MM.1S (cell line): ENCODE data around the gene ZNF648.

Source experiments
- CTCF ChIP-seq: fragments of 300-600 bp; sonication (generic); IDR thresholded peaks from 2 replicates; pipeline ENCODE4 v1.5.1; 2016; ENCODE audit warnings: antibody characterized with exemption, low read length, mixed read lengths
- EZH2 ChIP-seq: fragments of 300-600 bp; sonication (generic); optimal IDR thresholded peaks from 2 replicates; pipeline ENCODE3; 2017; ENCODE audit warnings: low read depth, mild to moderate bottlenecking, antibody characterized with exemption, low read length, mixed read lengths
- EZH2phosphoT487 ChIP-seq: fragments of 300-600 bp; sonication (generic); IDR thresholded peaks from 2 replicates; pipeline ENCODE4 v1.6.1; 2018; ENCODE audit warnings: antibody characterized with exemption, low read length

GRCh38 chr1:182102043-182102416 is 40.5 kb upstream of the ZNF648 start:
- no peak for TF ChIP-seq EZH2
- no peak for TF ChIP-seq CTCF
- TF ChIP-seq EZH2phosphoT487, result no peak
